H9 (cell line): Measurements from ENCODE around the gene DLG2. TPM values are rescaled to one million over a fixed set of nuclear protein-coding genes. Genes with fewer than 3 reads are reported as not detected.

Experiments
- DNase-seq: peaks from one replicate; pipeline ENCODE4 v3.0.0-alpha.2; 2017
- H2AFZ ChIP-seq: one replicate; pipeline ENCODE4 v1.6.1; 2013; ENCODE audit warnings: mild to moderate bottlenecking, low read length, control low read depth, moderate library complexity
- H2AK5ac ChIP-seq: 2 replicates; pipeline ENCODE4 v1.6.1; 2013; ENCODE audit warnings: low read length, control low read depth, mixed read lengths; ENCODE audit not compliant: insufficient read length
- H2BK120ac ChIP-seq: one replicate; pipeline ENCODE4 v1.6.1; 2013; ENCODE audit warnings: low read depth, mild to moderate bottlenecking, low read length, control low read depth, inconsistent platforms; ENCODE audit not compliant: poor library complexity, severe bottlenecking
- H2BK12ac ChIP-seq: 2 replicates; pipeline ENCODE4 v1.6.1; 2013; ENCODE audit warnings: low read length, control low read depth, mixed read lengths, low read depth; ENCODE audit not compliant: insufficient read length
- H2BK15ac ChIP-seq: 2 replicates; pipeline ENCODE4 v1.6.1; 2013; ENCODE audit warnings: low read depth, low read length, control low read depth
- H2BK20ac ChIP-seq: one replicate; pipeline ENCODE4 v1.6.1; 2013; ENCODE audit warnings: low read depth, mild to moderate bottlenecking, low read length, control low read depth, inconsistent platforms; ENCODE audit not compliant: poor library complexity, severe bottlenecking
- H2BK5ac ChIP-seq: 2 replicates; pipeline ENCODE4 v1.6.1; 2013; ENCODE audit warnings: low read length, control low read depth, mixed read lengths; ENCODE audit not compliant: insufficient read length
- H3K14ac ChIP-seq: 2 replicates; pipeline ENCODE4 v1.6.1; 2013; ENCODE audit warnings: low read length, control low read depth; ENCODE audit not compliant: insufficient read depth
- H3K18ac ChIP-seq: 2 replicates; pipeline ENCODE4 v1.6.1; 2013; ENCODE audit warnings: low read depth, mild to moderate bottlenecking, mixed read lengths, low read length, control low read depth; ENCODE audit not compliant: insufficient read length
- H3K23ac ChIP-seq: 2 replicates; pipeline ENCODE4 v1.6.1; 2013; ENCODE audit warnings: low read length, control low read depth, mixed read lengths, low read depth; ENCODE audit not compliant: insufficient read length
- H3K23me2 ChIP-seq: 2 replicates; pipeline ENCODE4 v1.6.1; 2013; ENCODE audit warnings: low read depth, mild to moderate bottlenecking, mixed read lengths, low read length, control low read depth; ENCODE audit not compliant: insufficient read length, poor library complexity, severe bottlenecking
- H3K27ac ChIP-seq: 2 replicates; pipeline ENCODE4 v1.5.1; 2013; ENCODE audit warnings: low read length, control low read depth, mixed read lengths, low read depth; ENCODE audit not compliant: insufficient read length
- H3K27me3 ChIP-seq: 2 replicates; pipeline ENCODE4 v1.6.1; 2013; ENCODE audit warnings: low read length, control low read depth, inconsistent platforms; ENCODE audit not compliant: insufficient read depth
- H3K4ac ChIP-seq: 2 replicates; pipeline ENCODE4 v1.6.1; 2013; ENCODE audit warnings: low read depth, mild to moderate bottlenecking, control low read depth, inconsistent platforms, low read length, moderate library complexity
- H3K4me1 ChIP-seq: 2 replicates; pipeline ENCODE4 v1.6.1; 2013; ENCODE audit warnings: low read length, control low read depth, inconsistent platforms; ENCODE audit not compliant: insufficient read depth
- H3K4me2 ChIP-seq: 2 replicates; pipeline ENCODE4 v1.6.1; 2013; ENCODE audit warnings: low read length, control low read depth, mixed read lengths; ENCODE audit not compliant: insufficient read length, insufficient read depth
- H3K56ac ChIP-seq: 2 replicates; pipeline ENCODE4 v1.6.1; 2013; ENCODE audit warnings: low read depth, mild to moderate bottlenecking, mixed read lengths, low read length, control low read depth; ENCODE audit not compliant: insufficient read length
- H3K79me1 ChIP-seq: 2 replicates; pipeline ENCODE4 v1.6.1; 2013; ENCODE audit warnings: low read depth, mild to moderate bottlenecking, moderate library complexity, low read length, control low read depth, inconsistent platforms; ENCODE audit not compliant: insufficient read depth, poor library complexity, severe bottlenecking
- H3K79me2 ChIP-seq: 2 replicates; pipeline ENCODE4 v1.6.1; 2013; ENCODE audit warnings: low read length, control low read depth, inconsistent platforms; ENCODE audit not compliant: insufficient read depth
- H3K9ac ChIP-seq: 2 replicates; pipeline ENCODE4 v1.6.1; 2013; ENCODE audit warnings: low read length, control low read depth, mixed read lengths; ENCODE audit not compliant: insufficient read length; ENCODE audit errors: extremely low read depth
- H3K9me3 ChIP-seq: one replicate; pipeline ENCODE4 v1.6.1; 2013; ENCODE audit warnings: low read depth, low read length, inconsistent platforms; ENCODE audit not compliant: control insufficient read depth
- H3T11ph ChIP-seq: one replicate; pipeline ENCODE4 v1.6.1; 2013; ENCODE audit warnings: mild to moderate bottlenecking, low read length, control low read depth, inconsistent platforms
- H4K20me1 ChIP-seq: one replicate; pipeline ENCODE4 v1.6.1; 2013; ENCODE audit not compliant: control insufficient read depth, insufficient read length, insufficient read depth
- H4K5ac ChIP-seq: 2 replicates; pipeline ENCODE4 v1.6.1; 2013; ENCODE audit warnings: low read depth, mild to moderate bottlenecking, mixed read lengths, low read length, control low read depth; ENCODE audit not compliant: insufficient read length
- H4K8ac ChIP-seq: replicated peaks from 2 replicates; pipeline ENCODE4 v1.6.1; 2013; ENCODE audit warnings: low read length, control low read depth, mixed read lengths, low read depth; ENCODE audit not compliant: insufficient read length
- H4K91ac ChIP-seq: 2 replicates; pipeline ENCODE4 v1.6.1; 2013; ENCODE audit warnings: low read depth, mild to moderate bottlenecking, moderate library complexity, mixed read lengths, low read length, control low read depth; ENCODE audit not compliant: insufficient read length
- H3K27ac Mint-ChIP-seq, 3 experiments: 2 replicates in 2 of 3; 3 replicates in 1 of 3; pipeline ENCODE4 v1.8.0; 2020 to 2021; ENCODE audit warnings: mixed read lengths in 3 of 3, mild to moderate bottlenecking in 1 of 3, moderate library complexity in 1 of 3
- H3K27me3 Mint-ChIP-seq: 2 replicates; pipeline ENCODE4 v1.8.0; 2021; ENCODE audit warnings: low read depth, mild to moderate bottlenecking, moderate library complexity, mixed read lengths
- H3K36me3 Mint-ChIP-seq, 3 experiments: 2 replicates in 2 of 3; 3 replicates in 1 of 3; pipeline ENCODE4 v1.8.0; 2020 to 2021; ENCODE audit warnings: low read depth in 3 of 3, mixed read lengths in 3 of 3; ENCODE audit not compliant: insufficient read depth in 1 of 3
- H3K4me1 Mint-ChIP-seq, 2 experiments: 2 replicates each; pipeline ENCODE4 v1.8.0; 2020; ENCODE audit warnings: mixed read lengths in 2 of 2
- H3K4me3 Mint-ChIP-seq, 2 experiments: 2 replicates in 1 of 2; 3 replicates in 1 of 2; pipeline ENCODE4 v1.8.0; 2020 to 2021; ENCODE audit warnings: mild to moderate bottlenecking in 2 of 2, mixed read lengths in 2 of 2, moderate library complexity in 1 of 2
- H3K9me3 Mint-ChIP-seq, 2 experiments: 2 replicates in 1 of 2; 3 replicates in 1 of 2; pipeline ENCODE4 v1.8.0; 2020; ENCODE audit warnings: mild to moderate bottlenecking in 2 of 2, mixed read lengths in 2 of 2, moderate library complexity in 1 of 2
- CTCF ChIP-seq: fragments of 200-600 bp; sonication (generic); conservative IDR thresholded peaks from 3 replicates; pipeline ENCODE4 v1.8.0; 2021; ENCODE audit warnings: antibody characterized with exemption, mild to moderate bottlenecking
- total RNA-seq: library from RNA; stranded (reverse); gene quantifications from 2 replicates; pipeline ENCODE4 v1.2.1, GENCODE V29; 2021

DLG2 gene
- total RNA-seq, 1 experiment from 2014 or later: 8.0 TPM

- no peaks in the 10 kb centered on the region for H3K9me3 ChIP-seq
Observed at GRCh38 chr11:84899740-84900139, 727.4 kb downstream of the DLG2 start.

More at GRCh38 chr11:84899740-84900139, 727.4 kb downstream of the DLG2 start:
- Mint-ChIP-seq H3K4me3 (no peak overlapping the region), H3K27ac (no peak overlapping the region), H3K4me1 (0 out of 4 replicates have a peak, but pooled peaks cover 0 to 4% of the 10 kb centered on the region in 2 experiments), H3K27me3 (no peaks in the 10 kb centered on the region), H3K36me3 (no peaks in the 10 kb centered on the region), H3K9me3 (no peaks in the 10 kb centered on the region)
- Histone ChIP-seq H3K14ac (no peak overlapping the region), H2BK20ac (no peak overlapping the region), H3K79me2 (no peaks in the 10 kb centered on the region), H4K20me1 (no peaks in the 10 kb centered on the region), H2AFZ (no peak overlapping the region), H2BK15ac (no peak overlapping the region), H3K4me1 (no peaks in the 10 kb centered on the region), H4K5ac (no peak overlapping the region), H3K9ac (no peak overlapping the region), H2BK5ac (no peak overlapping the region), H3K23me2 (no peaks in the 10 kb centered on the region), H4K91ac (no peak overlapping the region), H3K23ac (no peak overlapping the region), H2BK12ac (no peak overlapping the region), H3K79me1 (no peaks in the 10 kb centered on the region), H3K27me3 (no peaks in the 10 kb centered on the region), H2BK120ac (no peak overlapping the region), H3K4me2 (no peak overlapping the region), H3K4ac (no peak overlapping the region), H3K18ac (no peak overlapping the region), H2AK5ac (no peak overlapping the region), H3K56ac (no peak overlapping the region), H3T11ph (no peak overlapping the region), H4K8ac (no peak overlapping the region), H3K27ac (no peak overlapping the region)
- peak; percentile 80 for TF ChIP-seq CTCF
- peak; percentile 44 for DNase-seq
